ENCODE data around the gene ALOX5.

DNA sequence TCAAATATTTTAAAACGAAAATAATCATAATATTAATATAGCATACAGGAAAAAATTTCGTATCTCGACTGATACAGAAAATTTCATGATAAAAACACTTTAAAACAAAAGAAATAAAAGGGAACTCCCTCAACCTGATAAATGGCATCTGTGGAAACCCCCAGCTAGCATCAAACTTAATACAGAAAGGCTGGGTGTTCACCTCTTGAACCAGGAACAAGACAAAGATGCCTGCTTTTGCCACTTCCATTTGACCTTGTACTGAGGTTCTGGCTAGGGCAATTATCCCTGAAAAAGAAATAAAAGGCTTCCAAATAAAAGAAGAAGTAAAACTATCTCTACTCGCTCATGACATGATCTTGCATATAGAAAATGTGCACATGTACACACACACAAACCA is 2.5 kb upstream of the ALOX5 start:
- TF ChIP-seq EZH2 (IDR thresholded peaks at IDR 0.05; ENCODE audit: low read length, unreplicated experiment) (no peak), EZH2phosphoT487 (IDR thresholded peaks at IDR 0.05; ENCODE audit: borderline replicate concordance, low read length) (no peak)
- TF ChIP-seq, protein P1, sequence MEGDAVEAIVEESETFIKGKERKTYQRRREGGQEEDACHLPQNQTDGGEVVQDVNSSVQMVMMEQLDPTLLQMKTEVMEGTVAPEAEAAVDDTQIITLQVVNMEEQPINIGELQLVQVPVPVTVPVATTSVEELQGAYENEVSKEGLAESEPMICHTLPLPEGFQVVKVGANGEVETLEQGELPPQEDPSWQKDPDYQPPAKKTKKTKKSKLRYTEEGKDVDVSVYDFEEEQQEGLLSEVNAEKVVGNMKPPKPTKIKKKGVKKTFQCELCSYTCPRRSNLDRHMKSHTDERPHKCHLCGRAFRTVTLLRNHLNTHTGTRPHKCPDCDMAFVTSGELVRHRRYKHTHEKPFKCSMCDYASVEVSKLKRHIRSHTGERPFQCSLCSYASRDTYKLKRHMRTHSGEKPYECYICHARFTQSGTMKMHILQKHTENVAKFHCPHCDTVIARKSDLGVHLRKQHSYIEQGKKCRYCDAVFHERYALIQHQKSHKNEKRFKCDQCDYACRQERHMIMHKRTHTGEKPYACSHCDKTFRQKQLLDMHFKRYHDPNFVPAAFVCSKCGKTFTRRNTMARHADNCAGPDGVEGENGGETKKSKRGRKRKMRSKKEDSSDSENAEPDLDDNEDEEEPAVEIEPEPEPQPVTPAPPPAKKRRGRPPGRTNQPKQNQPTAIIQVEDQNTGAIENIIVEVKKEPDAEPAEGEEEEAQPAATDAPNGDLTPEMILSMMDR (conservative IDR thresholded peaks at IDR 0.05; ENCODE audit: low read depth, low read length) = no peak
